Gastrocnemius medialis (tissue), 4 donors: ENCODE results near the gene FARP1. TPM values are rescaled to one million over a fixed set of nuclear protein-coding genes. Genes with fewer than 3 reads are reported as not detected.
A peak's percentile ranks its signal among the peaks of the same experiment; 100 is the strongest.

Source experiments
- ATAC-seq, 2 donors: fragments of 150-250 bp; one replicate each; pipeline ENCODE4 v1.9.1; 2016
- DNase-seq, 2 donors: peaks; one replicate each; pipeline ENCODE4 v3.0.0-alpha.2; 2019
- H3K27ac ChIP-seq, 4 donors: fragments of 200-600 bp; sonication (generic); 1 replicate in 1 of 4; 2 replicates in 3 of 4; pipeline ENCODE4 v1.5.1; 2016 to 2018; ENCODE audit warnings: mild to moderate bottlenecking in 2 of 4, moderate library complexity in 1 of 4
- H3K27me3 ChIP-seq, 3 donors: fragments of 200-600 bp; sonication (generic) in 2 of 3; 1 replicate in 1 of 3; 2 replicates in 2 of 3; pipeline versions ENCODE4 v1.5.1 to v1.6.0; 2016 to 2019; ENCODE audit warnings: mild to moderate bottlenecking in 1 of 3, moderate library complexity in 1 of 3
- H3K36me3 ChIP-seq, 2 donors: fragments of 200-600 bp; sonication (generic) in 1 of 2; one replicate each; pipeline ENCODE4 v1.5.1; 2017 to 2018
- H3K4me1 ChIP-seq, 2 donors: fragments of 200-600 bp; sonication (generic) in 1 of 2; one replicate each; pipeline ENCODE4 v1.5.1; 2016 to 2017; ENCODE audit warnings: mild to moderate bottlenecking in 2 of 2
- H3K4me3 ChIP-seq, 4 donors: fragments of 200-600 bp; sonication (generic) in 3 of 4; 1 replicate in 1 of 4; 2 replicates in 3 of 4; pipeline ENCODE4 v1.5.1; 2016 to 2019; ENCODE audit warnings: mild to moderate bottlenecking in 2 of 4
- H3K9me3 ChIP-seq, 3 donors: fragments of 200-600 bp; sonication (generic) in 2 of 3; 1 replicate in 1 of 3; 2 replicates in 2 of 3; pipeline ENCODE4 v1.5.1; 2016 to 2019
- POLR2A ChIP-seq, 2 donors: fragments of 450-650 bp; IDR thresholded peaks; one replicate each; pipeline ENCODE4 v1.6.1; 2017; ENCODE audit warnings: antibody characterized with exemption in 2 of 2, mild to moderate bottlenecking in 2 of 2, moderate library complexity in 2 of 2
- in situ Hi-C, 4 donors: fragments of 200-750 bp; cut with MboI; loops; one replicate each; pipeline versions ENCODE4 v1.15.0 to v1.8.0; 2017; ENCODE audit warnings: low sequenced_read_pairs in 4 of 4
- intact Hi-C: fragments of 100-400 bp; cut with DNase I; formaldehyde crosslinking; loops from one replicate; pipeline ENCODE4 v1.15.1; 2023; ENCODE audit warnings: low total_unique reads
- total RNA-seq, 4 donors: library from RNA; depleted of rRNA; stranded (reverse); fragments of >200 nt; gene quantifications; one replicate each; pipeline versions ENCODE4 v1.1.0 to v1.2.3, GENCODE V29; 2016
- TF ChIP-seq, protein P1 (sequence below), 5 experiments: fragments of 450-650 bp in 3 of 5; fragments of 200-600 bp in 2 of 5; sonication (generic) in 2 of 5; IDR thresholded peaks in 4 of 5; conservative IDR thresholded peaks in 1 of 5; 1 replicate in 4 of 5; 2 replicates in 1 of 5; pipeline ENCODE4 v1.5.1; 2016 to 2019; ENCODE audit warnings: antibody characterized with exemption in 5 of 5, mild to moderate bottlenecking in 3 of 5, moderate library complexity in 3 of 5

FARP1 gene
- total RNA-seq, 4 donors from 2014 or later: 3.5 to 9.8 (median 4.9) TPM

DNA sequence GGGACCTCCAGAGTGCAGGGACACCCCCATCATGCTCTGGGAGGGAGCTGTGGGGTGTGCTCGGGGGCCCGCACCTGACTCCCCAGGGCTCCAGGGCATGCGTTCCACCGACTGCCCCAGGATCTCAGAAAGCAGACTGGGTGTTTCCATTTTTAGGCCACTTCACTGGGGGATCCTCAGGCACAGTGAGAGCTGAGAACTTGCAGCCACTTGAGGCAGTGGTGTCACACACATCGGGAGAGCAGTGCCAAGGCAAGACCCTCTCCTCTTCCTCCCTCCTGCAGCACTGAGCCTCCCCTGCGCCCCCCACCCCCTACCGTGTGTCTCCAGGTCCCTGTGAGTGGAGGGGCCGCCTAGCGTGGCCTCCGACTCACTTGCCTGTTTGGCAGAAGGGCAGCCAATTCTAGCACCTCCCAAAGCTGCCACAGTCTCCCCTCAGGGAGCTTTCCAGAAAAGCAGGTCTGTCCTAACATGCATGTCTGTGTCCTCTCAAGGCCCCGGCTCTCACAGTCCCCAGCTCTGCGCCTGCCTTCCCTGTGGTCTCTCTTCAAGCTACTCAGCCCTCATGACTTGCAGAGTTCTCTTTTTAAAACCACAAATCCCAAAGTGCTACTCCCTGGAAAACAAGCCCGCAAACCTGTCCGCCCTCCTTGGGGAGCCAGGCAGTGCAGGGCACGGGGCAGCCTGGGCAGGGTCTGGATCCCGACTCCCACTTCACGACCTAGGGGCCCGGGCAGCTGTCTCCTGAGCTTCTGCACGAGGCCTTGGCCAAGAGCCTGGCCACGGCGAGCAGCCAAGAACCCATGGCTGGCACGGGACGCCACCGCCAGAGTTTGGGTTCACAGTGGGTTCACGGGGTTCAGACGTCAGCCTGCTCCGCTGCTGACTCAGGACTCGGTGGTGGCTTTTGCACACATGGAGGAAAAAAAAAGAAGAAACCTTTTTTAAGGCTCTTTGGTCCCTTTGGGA, 339.9 kb downstream of the FARP1 start:
- no peaks in the 10 kb centered on the region for H3K27me3 ChIP-seq
- in situ Hi-C loops (loop anchor here in 2 of 4 donors (10.0 kb wide), 1 partner anchor 92 kb away; the partner anchor contains the start of gene STK24 (in 2 of the 2)), intact Hi-C loops (loop anchor here (1.0 to 5.0 kb wide), 2 partner anchors 95 to 110 kb away; partner anchors contain the start of gene STK24)
- H3K4me3 ChIP-seq: peak overlapping the region in 3 of 4 donors; percentile 1 to 26 (median 21)
- no peaks in the 10 kb centered on the region for H3K36me3 ChIP-seq
- H3K9me3 ChIP-seq: no peaks in the 10 kb centered on the region
- ATAC-seq (peak; percentile 21 to 24), DNase-seq (peak; percentile 45 to 81)
- H3K4me1 ChIP-seq: peaks cover 67 to 85% of the 10 kb centered on the region in 2 donors
- TF ChIP-seq, protein P1, sequence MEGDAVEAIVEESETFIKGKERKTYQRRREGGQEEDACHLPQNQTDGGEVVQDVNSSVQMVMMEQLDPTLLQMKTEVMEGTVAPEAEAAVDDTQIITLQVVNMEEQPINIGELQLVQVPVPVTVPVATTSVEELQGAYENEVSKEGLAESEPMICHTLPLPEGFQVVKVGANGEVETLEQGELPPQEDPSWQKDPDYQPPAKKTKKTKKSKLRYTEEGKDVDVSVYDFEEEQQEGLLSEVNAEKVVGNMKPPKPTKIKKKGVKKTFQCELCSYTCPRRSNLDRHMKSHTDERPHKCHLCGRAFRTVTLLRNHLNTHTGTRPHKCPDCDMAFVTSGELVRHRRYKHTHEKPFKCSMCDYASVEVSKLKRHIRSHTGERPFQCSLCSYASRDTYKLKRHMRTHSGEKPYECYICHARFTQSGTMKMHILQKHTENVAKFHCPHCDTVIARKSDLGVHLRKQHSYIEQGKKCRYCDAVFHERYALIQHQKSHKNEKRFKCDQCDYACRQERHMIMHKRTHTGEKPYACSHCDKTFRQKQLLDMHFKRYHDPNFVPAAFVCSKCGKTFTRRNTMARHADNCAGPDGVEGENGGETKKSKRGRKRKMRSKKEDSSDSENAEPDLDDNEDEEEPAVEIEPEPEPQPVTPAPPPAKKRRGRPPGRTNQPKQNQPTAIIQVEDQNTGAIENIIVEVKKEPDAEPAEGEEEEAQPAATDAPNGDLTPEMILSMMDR (IDR thresholded peaks at IDR 0.05 in 4 of 5, conservative IDR thresholded peaks at IDR 0.05 in 1 of 5): peak in 2 of 5 experiments; percentile 12 to 31
- no peak for TF ChIP-seq POLR2A (IDR thresholded peaks at IDR 0.05)
- H3K27ac ChIP-seq: peak overlapping the region; percentile 82 to 88 (median 86)

DNA sequence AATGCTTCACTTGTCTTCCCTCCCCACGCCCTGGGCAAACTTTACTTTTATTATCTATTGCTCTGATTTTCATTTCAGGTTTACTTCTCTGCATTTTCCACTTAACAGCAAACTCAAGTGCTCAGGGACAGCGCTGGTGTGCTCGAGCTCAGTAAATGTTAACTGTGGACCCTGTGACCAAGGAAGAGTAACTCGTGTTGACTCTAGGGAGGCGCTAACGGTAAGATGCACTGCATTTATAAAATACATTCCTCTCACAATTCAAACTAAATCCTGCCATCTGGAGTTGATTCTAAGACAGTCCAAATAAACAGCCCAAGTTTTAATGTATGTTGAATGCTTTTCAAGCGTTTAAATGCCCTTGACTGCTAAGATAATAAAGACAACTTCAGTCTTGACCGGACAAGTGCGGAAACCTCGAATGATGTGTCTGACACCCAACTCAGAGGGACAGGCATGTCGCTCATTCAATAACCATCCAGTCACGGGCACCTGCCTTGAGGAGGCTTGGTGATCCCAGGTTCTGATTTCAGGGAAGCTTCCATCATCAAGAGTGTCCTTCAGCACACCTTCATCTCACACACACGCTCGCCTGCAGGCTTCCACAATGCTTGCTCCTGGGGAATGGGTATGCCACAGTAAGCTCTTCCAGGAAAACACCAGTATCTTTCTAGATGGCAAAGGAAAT, 340.9 kb downstream of the FARP1 start:
- Histone ChIP-seq H3K9me3 (no peaks in the 10 kb centered on the region), H3K4me1 (peaks cover 75 to 83% of the 10 kb centered on the region in 2 donors), H3K36me3 (no peaks in the 10 kb centered on the region), H3K27me3 (no peaks in the 10 kb centered on the region), H3K27ac (peak overlapping the region; percentile 82 to 88 (median 86)), H3K4me3 (peak overlapping the region; percentile 5 to 24 (median 14))
- TF ChIP-seq POLR2A (IDR thresholded peaks at IDR 0.05): no peak
- ATAC-seq (peak; percentile 8 to 19), DNase-seq (peak in 1 of 2 donors; percentile 43)
- in situ Hi-C loops: loop anchor here in 2 of 4 donors (10.0 kb wide), 1 partner anchor 91 kb away; the partner anchor contains the start of gene STK24 (in 2 of the 2)
- intact Hi-C loops: loop anchor here (1.0 to 5.0 kb wide), 2 partner anchors 94 to 111 kb away; partner anchors contain the start of gene STK24

DNA sequence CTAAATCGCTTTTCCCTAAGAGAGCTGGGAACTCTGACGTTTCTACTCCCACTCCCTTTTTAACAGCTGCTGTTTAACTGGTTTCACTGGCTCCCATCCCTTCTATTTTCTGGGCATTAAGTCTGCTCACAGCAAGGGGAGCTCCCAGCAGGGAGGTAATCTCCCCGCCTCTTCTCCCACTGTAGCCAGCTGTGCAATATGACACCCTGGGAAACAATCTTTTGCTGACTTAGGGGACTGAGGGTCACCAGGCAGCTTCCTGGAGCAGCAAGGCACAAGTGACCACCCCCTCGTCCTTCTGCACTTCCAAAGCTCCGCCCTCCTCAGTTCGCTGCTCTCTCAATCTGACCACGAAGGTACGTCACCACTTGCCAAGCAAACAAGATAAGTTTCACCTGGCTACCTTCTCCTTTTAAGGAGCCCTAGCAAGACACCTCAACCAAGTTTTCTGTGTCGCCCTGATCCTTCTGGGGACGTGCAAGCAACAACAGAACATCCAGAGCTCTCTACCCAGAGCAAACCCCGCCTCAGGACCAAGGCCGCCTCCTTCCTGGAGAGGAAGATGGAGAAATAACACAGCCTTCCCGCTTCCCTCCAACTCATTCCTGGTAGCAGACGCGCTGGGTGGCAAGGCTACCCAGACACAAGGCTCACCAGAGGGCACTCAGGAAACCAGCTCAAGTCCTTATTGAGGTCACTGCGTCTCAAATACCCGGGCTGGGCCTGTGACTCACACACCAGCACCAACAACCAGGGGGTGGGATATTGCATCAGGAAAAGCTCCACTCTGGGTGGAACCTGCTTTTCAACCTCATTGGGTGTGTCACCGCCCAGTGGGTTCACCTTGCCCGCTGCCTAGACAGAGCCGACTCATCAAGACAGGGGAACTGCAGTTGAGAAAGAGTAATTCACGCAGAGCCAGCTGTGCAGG, 341.7 kb downstream of the FARP1 start:
- intact Hi-C loops: loop anchor here (5.0 kb wide), 1 partner anchor 112 kb away; no protein-coding TSS in a partner anchor
- Histone ChIP-seq H3K4me3 (peak overlapping the region; percentile 4 to 24 (median 10)), H3K27ac (peak overlapping the region; percentile 82 to 88 (median 86)), H3K9me3 (no peaks in the 10 kb centered on the region), H3K27me3 (no peaks in the 10 kb centered on the region), H3K36me3 (no peaks in the 10 kb centered on the region), H3K4me1 (peaks cover 81 to 83% of the 10 kb centered on the region in 2 donors)
- DNase-seq (peak; percentile 79 to 95), ATAC-seq (peak; percentile 78 to 82)
- TF ChIP-seq POLR2A (IDR thresholded peaks at IDR 0.05): peak; percentile 38 to 43
- TF ChIP-seq, protein P1 (IDR thresholded peaks at IDR 0.05 in 4 of 5, conservative IDR thresholded peaks at IDR 0.05 in 1 of 5): no peak
- in situ Hi-C loops: loop anchor here in 2 of 4 donors (10.0 kb wide), 1 partner anchor 90 kb away; the partner anchor contains the start of gene STK24 (in 2 of the 2)

DNA sequence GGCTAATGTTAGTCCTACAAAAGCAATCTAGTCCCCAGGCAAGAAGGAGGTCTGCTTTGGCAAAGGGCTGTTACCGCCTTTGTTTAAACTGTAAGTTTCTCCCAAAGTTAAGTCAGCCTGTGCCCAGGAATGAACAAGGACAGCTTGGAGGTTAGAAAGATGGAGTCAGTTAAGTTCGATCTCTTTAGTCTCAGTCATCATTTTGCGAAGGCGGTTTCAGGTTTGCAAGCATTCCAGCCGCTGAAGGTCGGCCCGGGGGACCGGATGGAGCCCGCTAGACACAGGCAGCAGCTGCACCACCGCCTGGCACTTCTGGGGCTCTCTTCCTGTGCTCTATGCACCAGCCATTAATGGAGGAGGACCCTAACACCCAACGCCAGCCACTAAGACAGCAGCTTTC, 342.7 kb downstream of the FARP1 start:
- Histone ChIP-seq H3K27me3 (no peaks in the 10 kb centered on the region), H3K36me3 (no peaks in the 10 kb centered on the region), H3K4me3 (no peak overlapping the region), H3K4me1 (peaks cover 84 to 90% of the 10 kb centered on the region in 2 donors), H3K9me3 (no peaks in the 10 kb centered on the region), H3K27ac (peak overlapping the region; percentile 82 to 88 (median 86))
- DNase-seq: no peak
- intact Hi-C loops (no loop called here), in situ Hi-C loops (loop anchor here in 2 of 4 donors (10.0 kb wide), 1 partner anchor 89 kb away; the partner anchor contains the start of gene STK24 (in 2 of the 2))
- TF ChIP-seq POLR2A (IDR thresholded peaks at IDR 0.05): no peak
- TF ChIP-seq, protein P1 (IDR thresholded peaks at IDR 0.05 in 4 of 5, conservative IDR thresholded peaks at IDR 0.05 in 1 of 5): no peak
- ATAC-seq: no peak
